PC-9 (cell line): ENCODE data around the gene HOMER3. TPM values are rescaled to one million over a fixed set of nuclear protein-coding genes. Genes with fewer than 3 reads are reported as not detected.

Source experiments
- BruUV-seq: library from RNA; stranded (reverse); fragments of 400-500 nt; replicated peaks from 2 replicates; lab custom pipeline; 2021; lab: Mats Ljungman, UMichigan
- CTCF ChIA-PET: fragments of 300-600 bp; sonication (Branson Sonifier 250); formaldehyde crosslinking; loops from one replicate; lab custom pipeline; 2022; ENCODE audit warnings: antibody characterized with exemption; lab: Charles Lee
- POLR2A ChIA-PET: fragments of 300-600 bp; sonication (Branson Sonifier 250); formaldehyde crosslinking; loops from one replicate; lab custom pipeline; 2022; ENCODE audit warnings: antibody characterized with exemption; ENCODE audit not compliant: unreplicated experiment; lab: Charles Lee
- DNase-seq, 2 experiments: peaks; one replicate each; pipeline versions ENCODE4 v3.0.0 to v3.0.0-alpha.2; 2015 to 2022; ENCODE audit warnings: mixed read lengths in 1 of 2
- H2AFZ ChIP-seq: fragments of 200-600 bp; sonication (generic); 2 replicates; pipeline ENCODE4 v1.8.1; 2017; ENCODE audit warnings: antibody characterized with exemption
- H3F3A ChIP-seq: fragments of 200-600 bp; sonication (generic); 2 replicates; pipeline ENCODE4 v1.8.1; 2017; ENCODE audit warnings: antibody characterized with exemption, mild to moderate bottlenecking, low read depth; ENCODE audit not compliant: insufficient read depth
- H3K27ac ChIP-seq: fragments of 200-600 bp; sonication (generic); 2 replicates; pipeline ENCODE4 v1.6.1; 2016; ENCODE audit warnings: mixed run types
- H3K27me3 ChIP-seq: fragments of 200-600 bp; sonication (generic); 2 replicates; pipeline ENCODE4 v1.6.1; 2016; ENCODE audit warnings: low read depth, mixed run types; ENCODE audit not compliant: insufficient read depth
- H3K36me3 ChIP-seq: fragments of 200-600 bp; sonication (generic); 2 replicates; pipeline ENCODE4 v1.6.1; 2016; ENCODE audit warnings: low read depth, mixed run types
- H3K4me1 ChIP-seq: fragments of 200-600 bp; sonication (generic); replicated peaks from 2 replicates; pipeline ENCODE4 v1.6.1; 2016; ENCODE audit warnings: mixed run types; ENCODE audit not compliant: insufficient read depth
- H3K4me2 ChIP-seq: fragments of 200-600 bp; sonication (generic); 2 replicates; pipeline ENCODE4 v1.6.1; 2017; ENCODE audit warnings: mixed run types
- H3K4me3 ChIP-seq: fragments of 200-600 bp; sonication (generic); 2 replicates; pipeline ENCODE4 v1.6.1; 2016; ENCODE audit warnings: mixed run types
- H3K79me2 ChIP-seq: fragments of 200-600 bp; sonication (generic); 2 replicates; pipeline ENCODE4 v1.6.1; 2017; ENCODE audit warnings: low read depth, mixed run types
- H3K9me2 ChIP-seq: fragments of 200-600 bp; sonication (generic); 2 replicates; pipeline ENCODE4 v1.8.1; 2017; ENCODE audit warnings: mild to moderate bottlenecking; ENCODE audit not compliant: insufficient read depth
- H3K9me3 ChIP-seq: fragments of 200-600 bp; sonication (generic); 2 replicates; pipeline ENCODE4 v1.8.1; 2016; ENCODE audit warnings: low read depth; ENCODE audit not compliant: insufficient read depth
- H4K20me1 ChIP-seq: fragments of 200-600 bp; sonication (generic); 2 replicates; pipeline ENCODE4 v1.8.1; 2017; ENCODE audit not compliant: insufficient read depth
- EZH2 ChIP-seq: fragments of 200-600 bp; sonication (generic); IDR thresholded peaks from 2 replicates; pipeline ENCODE4 v1.8.0; 2017; ENCODE audit warnings: antibody characterized with exemption, low read depth
- intact Hi-C: fragments of 100-400 bp; cut with micrococcal nuclease; formaldehyde crosslinking; loops from one replicate; pipeline ENCODE4 v1.10.0; 2022; ENCODE audit not compliant: unreplicated experiment
- total RNA-seq: library from RNA; stranded (reverse); gene quantifications from 2 replicates; pipeline ENCODE4 v1.2.3, GENCODE V29; 2021
- TF ChIP-seq, protein P1 (sequence below): fragments of 200-600 bp; sonication (generic); conservative IDR thresholded peaks from 2 replicates; pipeline ENCODE4 v1.6.1; 2017; ENCODE audit warnings: mixed run types, antibody characterized with exemption, mild to moderate bottlenecking, moderate library complexity

The HOMER3 gene
- total RNA-seq, 1 experiment from 2014 or later, result 55.7 TPM

DNA sequence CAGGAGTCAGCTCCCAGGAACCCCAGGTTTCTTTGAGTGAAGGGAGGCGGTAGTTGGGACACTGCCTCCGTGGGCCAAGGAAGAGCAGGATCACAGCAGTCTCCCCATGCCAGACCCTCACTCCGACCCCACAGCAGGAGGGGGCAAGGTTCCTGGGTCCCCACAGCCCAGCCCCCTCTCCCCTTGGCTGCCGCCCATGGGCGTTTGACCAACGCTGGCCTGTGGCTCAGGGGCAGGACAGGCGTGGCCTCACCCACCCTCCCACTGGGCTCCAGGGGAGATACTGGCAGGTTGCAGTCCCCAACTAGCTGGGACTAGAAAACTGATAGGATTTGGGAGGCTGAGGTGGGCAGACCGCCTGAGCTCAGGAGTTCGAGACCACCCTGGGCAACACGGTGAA, 31.0 kb downstream of the HOMER3 start:
- CTCF ChIA-PET, result no interaction called here
- POLR2A ChIA-PET, result interaction anchor here (0.6 kb wide), 1 partner anchor 38 kb away, joined by 4 read pairs; no protein-coding TSS in a partner anchor

DNA sequence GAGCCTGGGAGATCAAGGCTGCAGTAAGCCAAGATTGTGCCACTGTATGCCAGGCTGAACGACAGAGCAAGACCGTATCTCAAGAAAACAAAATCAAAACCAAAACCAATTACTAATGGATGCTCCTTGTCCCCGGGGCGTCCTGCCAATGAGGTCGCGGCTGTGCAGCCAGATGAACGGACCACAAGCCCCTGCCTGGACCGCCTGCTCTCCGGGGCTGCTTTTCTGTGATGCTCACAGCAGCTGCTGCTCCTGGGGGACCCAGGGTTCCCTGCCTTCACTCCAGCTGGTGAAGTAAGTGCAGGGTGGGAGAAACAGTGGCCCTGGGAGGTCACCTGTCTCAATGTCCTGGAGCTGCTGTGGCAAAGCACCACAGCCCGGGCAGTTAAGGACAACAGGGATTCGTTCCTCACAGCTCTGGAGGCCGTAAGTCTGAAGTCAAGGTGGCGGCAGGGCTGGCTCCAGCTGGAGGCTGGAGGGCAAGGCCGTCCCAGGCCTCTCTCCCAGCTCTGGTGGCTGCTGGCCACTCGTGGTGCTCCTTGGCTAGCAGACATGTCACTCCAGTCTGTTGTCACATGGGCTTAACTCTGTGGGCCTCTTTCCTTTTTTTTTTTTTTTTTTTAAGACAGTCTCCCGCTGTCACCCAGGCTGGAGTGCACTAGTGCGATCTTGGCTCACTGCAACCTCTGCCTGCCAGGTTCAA, 31.9 kb downstream of the HOMER3 start:
- Histone ChIP-seq H3K4me2 (no peak overlapping the region), H2AFZ (no peak overlapping the region), H4K20me1 (peaks cover 51% of the 10 kb centered on the region), H3K9me3 (no peaks in the 10 kb centered on the region), H3K9me2 (no peaks in the 10 kb centered on the region), H3K36me3 (0 out of 2 replicates have a peak, but pooled peaks cover 12% of the 10 kb centered on the region), H3K27ac (no peak overlapping the region), H3K4me3 (no peak overlapping the region), H3K79me2 (peaks cover 17% of the 10 kb centered on the region), H3F3A (no peaks in the 10 kb centered on the region), H3K4me1 (no peaks in the 10 kb centered on the region), H3K27me3 (no peaks in the 10 kb centered on the region)
- DNase-seq, result no peak
- TF ChIP-seq, protein P1, sequence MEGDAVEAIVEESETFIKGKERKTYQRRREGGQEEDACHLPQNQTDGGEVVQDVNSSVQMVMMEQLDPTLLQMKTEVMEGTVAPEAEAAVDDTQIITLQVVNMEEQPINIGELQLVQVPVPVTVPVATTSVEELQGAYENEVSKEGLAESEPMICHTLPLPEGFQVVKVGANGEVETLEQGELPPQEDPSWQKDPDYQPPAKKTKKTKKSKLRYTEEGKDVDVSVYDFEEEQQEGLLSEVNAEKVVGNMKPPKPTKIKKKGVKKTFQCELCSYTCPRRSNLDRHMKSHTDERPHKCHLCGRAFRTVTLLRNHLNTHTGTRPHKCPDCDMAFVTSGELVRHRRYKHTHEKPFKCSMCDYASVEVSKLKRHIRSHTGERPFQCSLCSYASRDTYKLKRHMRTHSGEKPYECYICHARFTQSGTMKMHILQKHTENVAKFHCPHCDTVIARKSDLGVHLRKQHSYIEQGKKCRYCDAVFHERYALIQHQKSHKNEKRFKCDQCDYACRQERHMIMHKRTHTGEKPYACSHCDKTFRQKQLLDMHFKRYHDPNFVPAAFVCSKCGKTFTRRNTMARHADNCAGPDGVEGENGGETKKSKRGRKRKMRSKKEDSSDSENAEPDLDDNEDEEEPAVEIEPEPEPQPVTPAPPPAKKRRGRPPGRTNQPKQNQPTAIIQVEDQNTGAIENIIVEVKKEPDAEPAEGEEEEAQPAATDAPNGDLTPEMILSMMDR, result no peak
- no peak for TF ChIP-seq EZH2
- POLR2A ChIA-PET, result interaction anchor here (0.6 kb wide), 1 partner anchor 10 kb away, joined by 10 read pairs; the partner anchor contains the start of genes COPE and DDX49
- CTCF ChIA-PET, result no interaction called here
- intact Hi-C loops, result no loop called here
- no TSS peak for BruUV-seq

More for the DNA sequence above, 31.0 kb downstream of the HOMER3 start:
- Histone ChIP-seq H2AFZ (no peak overlapping the region), H3K4me1 (no peaks in the 10 kb centered on the region), H3K9me2 (no peaks in the 10 kb centered on the region), H3K9me3 (no peaks in the 10 kb centered on the region), H3F3A (no peaks in the 10 kb centered on the region), H3K4me2 (no peak overlapping the region), H3K27ac (no peak overlapping the region), H3K79me2 (peaks cover 27% of the 10 kb centered on the region), H3K27me3 (no peaks in the 10 kb centered on the region), H4K20me1 (peaks cover 57% of the 10 kb centered on the region), H3K4me3 (no peak overlapping the region), H3K36me3 (peaks cover 5% of the 10 kb centered on the region; the same call in 1 of the 2 replicates)
- no peak for DNase-seq
- TF ChIP-seq, protein P1, result no peak
- no peak for TF ChIP-seq EZH2
- intact Hi-C loops, result loop anchor here (10.0 kb wide), 2 partner anchors 335 to 435 kb away; partner anchors contain the start of gene UBA52
- BruUV-seq, result no TSS peak

- H3K9me2 ChIP-seq, result no peaks in the 10 kb centered on the region
- ChIA-PET CTCF (no interaction called here), POLR2A (no interaction called here)
- no TSS peak for BruUV-seq
- H3F3A ChIP-seq, result no peaks in the 10 kb centered on the region
- H3K27me3 ChIP-seq, result no peaks in the 10 kb centered on the region
- intact Hi-C loops, result no loop called here
- TF ChIP-seq, protein P1, result no peak
- TF ChIP-seq EZH2, result no peak
- no peak overlapping the region for H3K4me2 ChIP-seq
- no peaks in the 10 kb centered on the region for H3K9me3 ChIP-seq
- H3K79me2 ChIP-seq, result no peaks in the 10 kb centered on the region
- H2AFZ ChIP-seq, result no peak overlapping the region
- H3K27ac ChIP-seq, result no peak overlapping the region
- peaks cover 37% of the 10 kb centered on the region for H4K20me1 ChIP-seq
- no peaks in the 10 kb centered on the region for H3K4me1 ChIP-seq
- no peak overlapping the region for H3K4me3 ChIP-seq
- DNase-seq, result no peak
- 0 out of 2 replicates have a peak, but pooled peaks cover 16% of the 10 kb centered on the region for H3K36me3 ChIP-seq
Observed at GRCh38 chr19:18906605-18907519, 34.2 kb downstream of the HOMER3 start.
